A673 (cell line): ENCODE data around the gene PRUNE2. TPM values are rescaled to one million over a fixed set of nuclear protein-coding genes. Genes with fewer than 3 reads are reported as not detected.
A peak's percentile ranks its signal among the peaks of the same experiment; 100 is the strongest.

Experiments used
- BruUV-seq: library from RNA; stranded (reverse); fragments of 400-500 nt; replicated peaks from 2 replicates; lab custom pipeline; 2021; lab: Mats Ljungman, UMichigan
- CTCF ChIA-PET: fragments of 300-600 bp; sonication (Branson Sonifier 250); formaldehyde crosslinking; loops from one replicate; lab custom pipeline; 2022; ENCODE audit warnings: antibody characterized with exemption; lab: Charles Lee
- POLR2A ChIA-PET: fragments of 300-600 bp; sonication (Branson Sonifier 250); formaldehyde crosslinking; loops from one replicate; lab custom pipeline; 2022; ENCODE audit warnings: antibody characterized with exemption; ENCODE audit not compliant: low non-redundant PET; lab: Charles Lee
- DNase-seq: peaks from one replicate; pipeline ENCODE4 v3.0.0-alpha.2; 2015; ENCODE audit warnings: low spot score
- H3K27ac ChIP-seq: fragments of 200-600 bp; sonication (generic); 2 replicates; pipeline ENCODE4 v1.5.1; 2016; ENCODE audit warnings: mixed run types, low read depth, mild to moderate bottlenecking, mixed read lengths, antibody characterized with exemption, low read length; ENCODE audit not compliant: poor library complexity, severe bottlenecking
- H3K27me3 ChIP-seq: fragments of 200-600 bp; sonication (generic); replicated peaks from 2 replicates; pipeline ENCODE4 v1.6.1; 2017; ENCODE audit warnings: mixed run types, low read depth, mild to moderate bottlenecking, mixed read lengths, antibody characterized with exemption, low read length; ENCODE audit not compliant: insufficient read depth, poor library complexity
- H3K36me3 ChIP-seq: fragments of 200-600 bp; sonication (generic); 2 replicates; pipeline ENCODE4 v1.6.1; 2016; ENCODE audit warnings: mixed run types, mild to moderate bottlenecking, mixed read lengths, antibody characterized with exemption, low read length; ENCODE audit not compliant: insufficient read depth, poor library complexity, severe bottlenecking
- H3K4me1 ChIP-seq: fragments of 200-600 bp; sonication (generic); 2 replicates; pipeline ENCODE4 v1.6.1; 2017; ENCODE audit warnings: mixed run types, mild to moderate bottlenecking, mixed read lengths, antibody characterized with exemption, low read length; ENCODE audit not compliant: insufficient read depth, poor library complexity, severe bottlenecking
- H3K4me3 ChIP-seq: fragments of 200-600 bp; sonication (generic); 2 replicates; pipeline ENCODE4 v1.5.1; 2016; ENCODE audit warnings: low read depth, mixed run types, mild to moderate bottlenecking, mixed read lengths, low read length; ENCODE audit not compliant: poor library complexity, severe bottlenecking
- H3K9me3 ChIP-seq: fragments of 200-600 bp; sonication (generic); 2 replicates; pipeline ENCODE4 v1.6.1; 2016; ENCODE audit warnings: mixed run types, low read depth, mild to moderate bottlenecking, mixed read lengths, antibody characterized with exemption, low read length; ENCODE audit not compliant: poor library complexity, severe bottlenecking
- CTCF ChIP-seq: fragments of 300-800, 200-600 bp; sonication (generic); conservative IDR thresholded peaks from 2 replicates; pipeline ENCODE4 v1.5.1; 2017; ENCODE audit warnings: low read depth, mild to moderate bottlenecking, antibody characterized with exemption, low read length, moderate library complexity, mixed read lengths
- EZH2 ChIP-seq: fragments of 200-600 bp; sonication (generic); IDR thresholded peaks from 2 replicates; pipeline ENCODE4 v1.6.1; 2017; ENCODE audit warnings: borderline replicate concordance, low read depth, mild to moderate bottlenecking, mixed read lengths, antibody characterized with exemption, low read length; ENCODE audit not compliant: poor library complexity, severe bottlenecking
- intact Hi-C: fragments of 100-400 bp; cut with micrococcal nuclease; formaldehyde crosslinking; loops from one replicate; pipeline ENCODE4 v1.10.0; 2022; ENCODE audit not compliant: unreplicated experiment
- total RNA-seq: library from RNA; stranded (reverse); gene quantifications from 2 replicates; pipeline ENCODE4 v1.2.3, GENCODE V29; 2021

The PRUNE2 gene
- total RNA-seq, 1 experiment from 2014 or later: not detected

GRCh38 chr9:76820431-76820830, 85.5 kb downstream of the PRUNE2 start:
- TF ChIP-seq EZH2: no peak
- no peak for TF ChIP-seq CTCF
- Histone ChIP-seq H3K4me3 (no peak overlapping the region), H3K27ac (no peak overlapping the region), H3K27me3 (peaks cover 10% of the 10 kb centered on the region), H3K4me1 (no peaks in the 10 kb centered on the region), H3K36me3 (no peaks in the 10 kb centered on the region), H3K9me3 (no peaks in the 10 kb centered on the region)
- ChIA-PET CTCF (no interaction called here), POLR2A (no interaction called here)
- no TSS peak for BruUV-seq
- DNase-seq: no peak
- intact Hi-C loops: no loop called here

- POLR2A ChIA-PET: no interaction called here
- no TSS peak for BruUV-seq
- intact Hi-C loops: no loop called here
- no peak overlapping the region for H3K4me3 ChIP-seq
- H3K4me1 ChIP-seq: no peaks in the 10 kb centered on the region
- H3K27me3 ChIP-seq: peaks cover 13% of the 10 kb centered on the region
- H3K9me3 ChIP-seq: no peaks in the 10 kb centered on the region
- TF ChIP-seq EZH2: no peak
- no peak overlapping the region for H3K27ac ChIP-seq
- CTCF ChIA-PET: no interaction called here
- no peaks in the 10 kb centered on the region for H3K36me3 ChIP-seq
- peak; percentile 36 for DNase-seq
Observed at GRCh38 chr9:76818271-76818670, 87.6 kb downstream of the PRUNE2 start.

GRCh38 chr9:76817489-76817888, 88.4 kb downstream of the PRUNE2 start:
- ChIA-PET POLR2A (no interaction called here), CTCF (no interaction called here)
- Histone ChIP-seq H3K4me3 (no peak overlapping the region), H3K27ac (no peak overlapping the region), H3K4me1 (no peaks in the 10 kb centered on the region), H3K36me3 (no peaks in the 10 kb centered on the region), H3K9me3 (no peaks in the 10 kb centered on the region), H3K27me3 (peaks cover 16% of the 10 kb centered on the region)
- TF ChIP-seq EZH2: no peak
- BruUV-seq: no TSS peak
- intact Hi-C loops: no loop called here
- no peak for DNase-seq

- POLR2A ChIA-PET: no interaction called here
- no TSS peak for BruUV-seq
- DNase-seq: peak; percentile 19
- Histone ChIP-seq H3K4me1 (no peaks in the 10 kb centered on the region), H3K9me3 (no peaks in the 10 kb centered on the region), H3K4me3 (no peak overlapping the region), H3K27me3 (peaks cover 23% of the 10 kb centered on the region), H3K36me3 (no peaks in the 10 kb centered on the region), H3K27ac (no peak overlapping the region)
- intact Hi-C loops: loop anchor here (5.0 kb wide), 2 partner anchors 105 to 200 kb away; no protein-coding TSS in a partner anchor
- CTCF ChIA-PET: no interaction called here
- TF ChIP-seq EZH2 (no peak), CTCF (no peak)
Observed at GRCh38 chr9:76812591-76812990, 93.3 kb downstream of the PRUNE2 start.
